B cell (primary cell): Measurements from ENCODE around the gene SLC39A11. TPM values are rescaled to one million over a fixed set of nuclear protein-coding genes. Genes with fewer than 3 reads are reported as not detected.

Experiments
- ATAC-seq: fragments of 200-7000 bp; cut with Tn5 transposase; one replicate; pipeline ENCODE4 v1.10.0; 2021; ENCODE audit warnings: low read depth, mild to moderate bottlenecking, moderate number of reproducible peaks, moderate library complexity
- CTCF ChIA-PET: fragments of 350-600 bp; sonication (Branson Sonifier 250); formaldehyde crosslinking; loops from one replicate; lab custom pipeline; 2021; ENCODE audit warnings: antibody characterized with exemption, inconsistent platforms; lab: Charles Lee
- POLR2A ChIA-PET: fragments of 350-600 bp; sonication (Branson Sonifier 250); formaldehyde crosslinking; loops from one replicate; lab custom pipeline; 2021; ENCODE audit warnings: antibody characterized with exemption; lab: Charles Lee
- DNase-seq: peaks from one replicate; pipeline ENCODE4 v3.0.0; 2013
- H2AFZ ChIP-seq: 2 replicates; pipeline ENCODE4 v1.6.1; 2012; ENCODE audit warnings: mild to moderate bottlenecking, low read depth, low read length; ENCODE audit not compliant: insufficient read depth, poor library complexity, severe bottlenecking
- H3K27ac ChIP-seq, 2 donors: 1 replicate in 1 of 2; 2 replicates in 1 of 2; pipeline ENCODE4 v1.5.1; 2012 to 2013; ENCODE audit warnings: low read length in 2 of 2, mild to moderate bottlenecking in 2 of 2, moderate library complexity in 1 of 2
- H3K27me3 ChIP-seq, 4 experiments: fragments of 200-600 bp in 1 of 4; sonication (generic) in 1 of 4; replicated peaks in 1 of 4; 1 replicate in 2 of 4; 2 replicates in 2 of 4; pipeline versions ENCODE4 v1.6.1 to v1.7.0; 2013 to 2016; ENCODE audit warnings: low read length in 3 of 4, mild to moderate bottlenecking in 2 of 4, mixed read lengths in 1 of 4, moderate library complexity in 1 of 4; ENCODE audit not compliant: insufficient read depth in 4 of 4, control insufficient read depth in 3 of 4; ENCODE audit errors: control extremely low read depth in 1 of 4
- H3K36me3 ChIP-seq, 2 experiments: replicated peaks in 1 of 2; 1 replicate in 1 of 2; 2 replicates in 1 of 2; pipeline versions ENCODE4 v1.6.1 to v1.7.1; 2013; ENCODE audit warnings: low read length in 1 of 2; ENCODE audit not compliant: insufficient read depth in 2 of 2, control insufficient read depth in 1 of 2; ENCODE audit errors: control extremely low read depth in 1 of 2, extremely low read depth in 1 of 2
- H3K4me1 ChIP-seq, 2 donors: fragments of 200-600 bp in 1 of 2; sonication (generic) in 1 of 2; 1 replicate in 1 of 2; 2 replicates in 1 of 2; pipeline versions ENCODE4 v1.5.1 to v1.6.1; 2013 to 2017; ENCODE audit warnings: low read length in 2 of 2; ENCODE audit not compliant: control insufficient read depth in 2 of 2, insufficient read depth in 2 of 2
- H3K4me2 ChIP-seq: replicated peaks from 2 replicates; pipeline ENCODE3; 2012; ENCODE audit warnings: mild to moderate bottlenecking, low read depth, low read length; ENCODE audit not compliant: poor library complexity, severe bottlenecking
- H3K4me3 ChIP-seq, 5 experiments: fragments of 200-600 bp in 1 of 5; sonication (generic) in 1 of 5; 1 replicate in 3 of 5; 2 replicates in 2 of 5; pipeline versions ENCODE4 v1.5.1 to v1.7.0; 2011 to 2016; ENCODE audit warnings: low read length in 4 of 5, mild to moderate bottlenecking in 4 of 5, low read depth in 2 of 5, control low read depth in 1 of 5, moderate library complexity in 1 of 5; ENCODE audit not compliant: insufficient read depth in 1 of 5; ENCODE audit errors: control extremely low read depth in 1 of 5, extremely low read depth in 1 of 5
- H3K79me2 ChIP-seq: fragments of 200-600 bp; sonication (generic); one replicate; pipeline ENCODE4 v1.6.0; 2016; ENCODE audit warnings: low read length; ENCODE audit not compliant: control insufficient read depth, insufficient read depth
- H3K9ac ChIP-seq: fragments of 200-600 bp; sonication (generic); 2 replicates; pipeline ENCODE4 v1.6.1; 2017; ENCODE audit warnings: mild to moderate bottlenecking, low read length, moderate library complexity
- H3K9me3 ChIP-seq, 3 donors: one replicate each; pipeline versions ENCODE4 v1.6.1 to v1.7.1; 2013; ENCODE audit warnings: low read length in 2 of 3; ENCODE audit not compliant: control insufficient read depth in 2 of 3, insufficient read depth in 1 of 3; ENCODE audit errors: control extremely low read depth in 1 of 3
- H4K20me1 ChIP-seq: 2 replicates; pipeline ENCODE4 v1.6.0; 2012; ENCODE audit warnings: mild to moderate bottlenecking, low read length; ENCODE audit not compliant: insufficient read depth, control insufficient read depth, poor library complexity, severe bottlenecking
- H3K27ac Mint-ChIP-seq: one replicate; pipeline ENCODE4 v1.8.0; 2021; ENCODE audit warnings: mixed read lengths
- H3K27me3 Mint-ChIP-seq: one replicate; pipeline ENCODE4 v1.8.0; 2021; ENCODE audit warnings: mixed read lengths
- H3K4me1 Mint-ChIP-seq: one replicate; pipeline ENCODE4 v1.8.0; 2021; ENCODE audit warnings: mixed read lengths
- H3K4me3 Mint-ChIP-seq: one replicate; pipeline ENCODE4 v1.8.0; 2021; ENCODE audit warnings: mixed read lengths
- H3K9me3 Mint-ChIP-seq: one replicate; pipeline ENCODE4 v1.8.0; 2022; ENCODE audit warnings: mixed read lengths; ENCODE audit not compliant: insufficient read depth
- EZH2 ChIP-seq: IDR thresholded peaks from 2 replicates; pipeline ENCODE4 v1.6.1; 2012; ENCODE audit warnings: borderline replicate concordance, low read depth, mild to moderate bottlenecking, moderate library complexity, low read length; ENCODE audit not compliant: insufficient read depth, poor library complexity, severe bottlenecking
- WGBS: methylation state at CpG from one replicate; pipeline ENCODE4 v1.1.5; 2013; ENCODE audit warnings: missing lambda C conversion rate; ENCODE audit not compliant: insufficient coverage; 5-methylcytosine and 5-hydroxymethylcytosine counted together
- intact Hi-C: fragments of 100-400 bp; cut with micrococcal nuclease; formaldehyde crosslinking; loops from one replicate; pipeline ENCODE4 v1.10.0; 2022
- polyA plus RNA-seq: library from polyadenylated mRNA; depleted of rRNA; stranded (reverse); fragments of >200 nt; gene quantifications from 2 replicates; pipeline ENCODE4 v1.2.3, GENCODE V29; 2012
- total RNA-seq, 2 donors: library from RNA; stranded (reverse); fragments of 120-200 nt in 1 of 2; gene quantifications; 1 replicate in 1 of 2; 2 replicates in 1 of 2; pipeline versions ENCODE4 v1.2.3 to v1.2.4, GENCODE V29; 2013 to 2022
- TF ChIP-seq, protein P1 (sequence below): fragments of 200-600 bp; IDR thresholded peaks from one replicate; pipeline ENCODE4 v1.8.0; 2022; ENCODE audit warnings: antibody characterized with exemption, mild to moderate bottlenecking

The SLC39A11 gene
- total and polyA plus RNA-seq, 2 donors (not counting 1 experiment from before 2014, with no cell fraction given): 6.9 to 39.6 TPM

DNA sequence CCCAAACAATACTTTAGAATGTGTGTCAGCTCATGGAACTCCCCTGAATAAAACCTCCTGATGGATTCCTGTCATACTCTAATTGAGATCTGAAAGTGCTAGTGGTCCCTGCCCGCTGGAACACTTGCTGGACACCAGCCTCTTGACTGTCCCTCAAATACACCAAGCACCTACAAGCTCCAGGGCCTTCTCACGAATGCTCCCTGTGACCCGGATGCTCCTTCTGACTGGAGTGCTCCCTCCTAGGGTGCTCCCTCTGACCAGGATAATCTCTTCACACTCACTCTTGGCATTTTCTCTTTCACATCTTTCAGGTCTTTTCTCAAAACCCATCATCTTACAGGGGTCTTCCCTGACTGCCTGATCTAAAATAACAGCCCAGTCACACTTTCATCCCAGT lies 205.9 kb downstream of the SLC39A11 start:
- H3K27ac ChIP-seq: no peak overlapping the region
- H3K27me3 ChIP-seq: no peaks in the 10 kb centered on the region
- no peak overlapping the region for H2AFZ ChIP-seq
- H3K9me3 Mint-ChIP-seq: no peaks in the 10 kb centered on the region
- no peak overlapping the region for H3K27ac Mint-ChIP-seq
- no peaks in the 10 kb centered on the region for H3K27me3 Mint-ChIP-seq
- no peaks in the 10 kb centered on the region for H3K79me2 ChIP-seq
- H4K20me1 ChIP-seq: no peaks in the 10 kb centered on the region
- H3K4me1 ChIP-seq: no peaks in the 10 kb centered on the region
- H3K4me3 ChIP-seq: no peak overlapping the region
- TF ChIP-seq EZH2: no peak
- TF ChIP-seq, protein P1, sequence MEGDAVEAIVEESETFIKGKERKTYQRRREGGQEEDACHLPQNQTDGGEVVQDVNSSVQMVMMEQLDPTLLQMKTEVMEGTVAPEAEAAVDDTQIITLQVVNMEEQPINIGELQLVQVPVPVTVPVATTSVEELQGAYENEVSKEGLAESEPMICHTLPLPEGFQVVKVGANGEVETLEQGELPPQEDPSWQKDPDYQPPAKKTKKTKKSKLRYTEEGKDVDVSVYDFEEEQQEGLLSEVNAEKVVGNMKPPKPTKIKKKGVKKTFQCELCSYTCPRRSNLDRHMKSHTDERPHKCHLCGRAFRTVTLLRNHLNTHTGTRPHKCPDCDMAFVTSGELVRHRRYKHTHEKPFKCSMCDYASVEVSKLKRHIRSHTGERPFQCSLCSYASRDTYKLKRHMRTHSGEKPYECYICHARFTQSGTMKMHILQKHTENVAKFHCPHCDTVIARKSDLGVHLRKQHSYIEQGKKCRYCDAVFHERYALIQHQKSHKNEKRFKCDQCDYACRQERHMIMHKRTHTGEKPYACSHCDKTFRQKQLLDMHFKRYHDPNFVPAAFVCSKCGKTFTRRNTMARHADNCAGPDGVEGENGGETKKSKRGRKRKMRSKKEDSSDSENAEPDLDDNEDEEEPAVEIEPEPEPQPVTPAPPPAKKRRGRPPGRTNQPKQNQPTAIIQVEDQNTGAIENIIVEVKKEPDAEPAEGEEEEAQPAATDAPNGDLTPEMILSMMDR: no peak
- DNase-seq: no peak
- peaks cover 2 to 3% of the 10 kb centered on the region in 2 experiments for H3K36me3 ChIP-seq
- no peaks in the 10 kb centered on the region for H3K4me1 Mint-ChIP-seq
- H3K4me2 ChIP-seq: no peak overlapping the region
- ChIA-PET POLR2A (no interaction called here), CTCF (no interaction called here)
- no peaks in the 10 kb centered on the region for H3K9me3 ChIP-seq
- no peak overlapping the region for H3K4me3 Mint-ChIP-seq
- ATAC-seq: no peak
- intact Hi-C loops: no loop called here
- H3K9ac ChIP-seq: no peak overlapping the region
- WGBS: 93% methylated on average over 3 of the region's 3 CpGs

DNA sequence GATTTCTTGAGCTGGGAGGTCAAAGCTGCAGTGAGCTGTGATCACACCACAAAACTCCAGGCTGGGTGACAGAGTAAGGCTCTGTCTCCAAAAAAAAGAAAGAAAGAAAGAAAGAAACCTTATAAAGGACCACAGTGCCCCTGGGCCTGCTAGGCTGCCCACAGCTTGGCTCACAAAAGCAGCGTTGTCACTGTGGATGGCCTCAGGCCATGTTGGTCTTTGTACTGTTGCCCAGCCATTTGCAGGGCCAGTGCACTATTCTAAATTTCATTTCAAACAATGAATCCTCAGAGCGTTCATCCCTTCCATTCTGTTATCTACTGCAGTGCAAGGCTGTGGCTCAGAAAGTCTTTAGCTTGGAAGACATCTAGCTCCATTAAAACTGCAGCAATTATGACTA lies 208.4 kb downstream of the SLC39A11 start:
- no peaks in the 10 kb centered on the region for H4K20me1 ChIP-seq
- TF ChIP-seq EZH2: no peak
- TF ChIP-seq, protein P1: no peak
- H3K9ac ChIP-seq: no peak overlapping the region
- ATAC-seq (no peak), DNase-seq (no peak)
- no peak overlapping the region for H2AFZ ChIP-seq
- 100% methylated on average over 2 of the region's 2 CpGs for WGBS
- POLR2A ChIA-PET: no interaction called here
- H3K9me3 ChIP-seq: peaks cover 0 to 17% (median 8%) of the 10 kb centered on the region in 3 donors
- H3K9me3 Mint-ChIP-seq: peaks cover 6% of the 10 kb centered on the region
- no peaks in the 10 kb centered on the region for H3K27me3 ChIP-seq
- CTCF ChIA-PET: interaction anchor here (0.5 kb wide), 1 partner anchor 584 kb away, joined by 3 read pairs; no protein-coding TSS in a partner anchor
- intact Hi-C loops: no loop called here
- peaks cover 2 to 3% of the 10 kb centered on the region in 2 experiments for H3K36me3 ChIP-seq
- no peak overlapping the region for H3K27ac ChIP-seq
- no peak overlapping the region for H3K4me2 ChIP-seq
- H3K27me3 Mint-ChIP-seq: no peaks in the 10 kb centered on the region
- no peaks in the 10 kb centered on the region for H3K4me1 ChIP-seq
- no peaks in the 10 kb centered on the region for H3K79me2 ChIP-seq
- H3K27ac Mint-ChIP-seq: no peak overlapping the region
- H3K4me1 Mint-ChIP-seq: no peaks in the 10 kb centered on the region
- H3K4me3 Mint-ChIP-seq: no peak overlapping the region
- H3K4me3 ChIP-seq: no peak overlapping the region
